ENCODE data around the gene APLP1.
"Not testable (repeated sequence)": the region's sequence is repeated elsewhere in the genome, so short reads cannot be mapped to it uniquely, and the experiment has no call there.

GRCh38 chr19:35891819-35892218 lies 23.4 kb downstream of the APLP1 start:
- TF ChIP-seq CTCF, POLR2A (IDR thresholded peaks at IDR 0.05): not testable (repeated sequence)

All from esophagus squamous epithelium (tissue), 4 donors.